ENCODE data around the gene NAA40.

Gene NAA40

GRCh38 chr11:63985812-63986155 is 47.0 kb downstream of the NAA40 start:
- H3K4me3 ChIP-seq (ENCODE audit: low read depth, low read length): peak overlapping the region; percentile 14

GRCh38 chr11:63986156-63986931 is 47.5 kb downstream of the NAA40 start, which contains the start of gene OTUB1:
Gene OTUB1 (plus strand): TSS chr11:63986438. CDS start chr11:63986457, 19 bp downstream.
- peak within 1 kb of the TSS; percentile 84 for H3K4me3 ChIP-seq (ENCODE audit: low read depth, low read length)

DNA sequence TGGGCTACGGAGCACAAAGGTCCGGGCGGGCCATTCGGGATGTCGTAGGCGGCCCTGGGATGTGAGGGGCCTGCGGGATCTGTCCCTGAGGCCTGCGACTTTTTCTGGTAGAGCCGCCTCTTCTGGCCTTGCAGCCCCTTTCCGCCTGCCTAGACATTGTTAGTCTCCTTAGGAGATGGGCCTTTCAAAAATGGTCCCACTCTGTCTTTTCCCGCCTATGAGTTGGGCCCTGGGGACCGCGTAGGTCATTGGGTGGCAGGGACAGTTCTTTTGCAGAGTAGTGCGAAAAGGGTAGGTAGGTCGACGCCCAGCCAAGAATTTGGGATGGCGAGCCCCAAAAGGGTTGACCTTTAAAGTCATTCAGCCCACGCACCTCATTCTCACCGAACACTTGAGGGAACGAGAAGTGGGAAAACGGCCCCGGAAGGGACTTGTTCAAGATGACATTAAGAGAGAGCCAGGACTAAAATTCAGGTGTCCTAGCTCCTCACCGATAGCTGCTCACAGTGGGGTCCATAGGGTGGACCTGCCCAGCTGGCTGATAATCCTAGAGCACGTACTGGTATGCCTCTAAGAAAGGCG is 48.2 kb downstream of the NAA40 start:
- H3K4me3 ChIP-seq (ENCODE audit: low read depth, low read length): peak overlapping the region; percentile 84

DNA sequence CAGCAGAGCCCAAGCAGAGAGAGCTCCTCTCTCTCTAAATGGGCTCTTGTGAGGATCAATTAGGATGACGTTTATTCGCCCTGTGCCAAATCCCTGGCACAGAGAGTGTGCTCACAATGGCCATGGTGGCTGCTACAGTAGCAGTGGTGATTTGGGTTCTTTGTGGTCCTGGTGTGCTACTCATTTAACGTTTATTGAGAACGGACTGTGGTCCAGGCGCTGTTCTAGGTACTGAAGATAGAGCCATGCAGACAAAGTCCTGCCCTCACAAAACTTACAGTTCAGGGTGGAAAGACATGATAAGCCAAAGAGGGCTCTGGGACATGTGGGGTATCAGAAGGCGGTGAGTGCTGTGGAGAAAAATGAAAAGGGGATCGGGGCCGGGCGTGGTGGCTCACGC is 52.8 kb downstream of the NAA40 start:
- H3K4me3 ChIP-seq (ENCODE audit: low read depth, low read length): no peak overlapping the region

- no peak overlapping the region for H3K4me3 ChIP-seq (ENCODE audit: low read depth, low read length)
Measured at GRCh38 chr11:63993100-63993499, 54.3 kb downstream of the NAA40 start.

GRCh38 chr11:63993993-63994392 is 55.2 kb downstream of the NAA40 start:
- no peak overlapping the region for H3K4me3 ChIP-seq (ENCODE audit: low read depth, low read length)

GRCh38 chr11:63996512-63996911 is 57.7 kb downstream of the NAA40 start:
- H3K4me3 ChIP-seq (ENCODE audit: low read depth, low read length): no peak overlapping the region

DNA sequence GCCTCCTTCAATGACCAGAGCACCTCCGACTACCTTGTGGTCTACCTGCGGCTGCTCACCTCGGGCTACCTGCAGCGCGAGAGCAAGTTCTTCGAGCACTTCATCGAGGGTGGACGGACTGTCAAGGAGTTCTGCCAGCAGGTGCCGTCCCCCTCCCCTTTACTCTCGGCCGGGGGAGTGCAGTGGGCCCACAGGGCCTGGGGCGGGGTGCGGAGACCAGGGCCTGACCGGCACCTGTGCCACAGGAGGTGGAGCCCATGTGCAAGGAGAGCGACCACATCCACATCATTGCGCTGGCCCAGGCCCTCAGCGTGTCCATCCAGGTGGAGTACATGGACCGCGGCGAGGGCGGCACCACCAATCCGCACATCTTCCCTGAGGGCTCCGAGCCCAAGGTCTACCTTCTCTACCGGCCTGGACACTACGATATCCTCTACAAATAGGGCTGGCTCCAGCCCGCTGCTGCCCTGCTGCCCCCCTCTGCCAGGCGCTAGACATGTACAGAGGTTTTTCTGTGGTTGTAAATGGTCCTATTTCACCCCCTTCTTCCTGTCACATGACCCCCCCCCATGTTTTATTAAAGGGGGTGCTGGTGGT is 58.4 kb downstream of the NAA40 start:
- no peak overlapping the region for H3K4me3 ChIP-seq (ENCODE audit: low read depth, low read length)

GRCh38 chr11:63997801-63998337 is 59.1 kb downstream of the NAA40 start:
- no peak overlapping the region for H3K4me3 ChIP-seq (ENCODE audit: low read depth, low read length)

GRCh38 chr11:63998558-63999348 is 60.0 kb downstream of the NAA40 start:
- H3K4me3 ChIP-seq (ENCODE audit: low read depth, low read length): peak overlapping the region; percentile 43

GRCh38 chr11:63999349-64000025 is 60.7 kb downstream of the NAA40 start:
- peak overlapping the region; percentile 43 for H3K4me3 ChIP-seq (ENCODE audit: low read depth, low read length)

DNA sequence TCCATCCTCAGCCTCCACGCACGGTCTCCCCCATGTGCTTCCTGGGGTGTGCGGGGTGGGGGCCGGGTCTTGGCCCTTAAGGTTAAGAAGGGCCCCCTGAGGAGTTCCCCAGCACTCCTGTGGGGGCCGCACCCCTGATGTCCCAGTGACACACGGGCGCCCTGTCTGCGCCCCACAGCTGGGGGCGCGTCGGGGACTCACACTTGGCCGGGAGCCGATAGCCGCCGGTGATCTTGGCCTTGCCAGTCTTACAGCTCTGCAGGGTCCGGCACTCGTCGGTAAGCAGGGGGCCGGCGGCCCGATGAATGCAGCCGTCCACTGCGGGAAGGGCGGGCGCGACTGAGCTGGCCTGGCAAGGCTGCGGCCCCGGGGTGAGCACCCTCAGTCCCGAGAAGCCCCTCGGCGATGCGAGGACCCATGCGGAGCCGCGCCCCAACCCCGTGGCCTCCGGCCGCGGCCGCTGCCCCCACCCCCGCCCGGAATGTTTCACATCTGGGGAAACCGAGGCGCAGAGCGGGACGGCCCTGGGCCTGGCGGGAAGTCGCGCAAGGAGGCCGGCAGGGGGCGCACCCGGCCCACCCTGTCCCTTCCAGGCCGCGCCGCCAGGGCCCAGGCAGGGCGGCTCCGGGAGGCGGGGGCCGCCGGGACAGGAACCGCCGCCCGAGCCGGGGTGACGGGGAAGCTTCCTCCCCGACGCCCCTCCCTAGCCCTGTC is 61.4 kb downstream of the NAA40 start:
- H3K4me3 ChIP-seq (ENCODE audit: low read depth, low read length): peak overlapping the region; percentile 43

DNA sequence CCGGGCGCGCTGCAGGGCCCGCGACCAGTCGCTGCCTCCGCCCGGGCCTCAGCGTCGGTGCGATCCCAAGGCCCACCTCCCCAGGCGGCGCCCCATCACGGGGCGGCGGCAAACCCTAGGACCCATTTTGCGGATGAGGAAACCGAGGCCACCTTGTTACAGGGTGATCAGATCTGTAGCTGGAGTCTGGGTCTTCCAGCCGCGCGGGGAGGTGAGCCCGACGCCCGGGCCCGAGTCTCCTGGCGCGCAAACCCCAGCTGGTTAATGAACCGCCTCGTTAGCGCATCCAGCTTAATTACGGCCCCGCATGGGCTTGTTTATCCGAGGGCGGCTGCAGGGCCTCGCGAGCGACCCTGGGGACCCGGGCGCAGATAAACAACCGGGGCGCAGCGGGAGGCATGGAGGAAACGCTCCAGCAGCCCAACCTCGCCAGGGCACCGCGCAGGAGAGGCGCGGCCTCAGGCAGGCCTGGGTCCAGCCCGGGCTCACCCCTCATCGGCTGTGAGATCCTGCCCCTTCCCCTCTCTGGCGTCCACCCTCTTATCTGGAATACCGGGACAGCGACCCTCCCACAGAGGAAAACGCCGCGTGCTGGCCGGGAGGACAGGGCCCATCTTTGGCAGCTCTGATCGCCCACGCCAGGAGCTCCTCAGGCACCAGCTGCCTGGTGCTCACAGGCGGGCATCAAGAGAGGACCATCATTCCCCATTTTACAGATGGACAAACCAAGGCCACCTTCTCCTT is 62.1 kb downstream of the NAA40 start:
- no peak overlapping the region for H3K4me3 ChIP-seq (ENCODE audit: low read depth, low read length)

DNA sequence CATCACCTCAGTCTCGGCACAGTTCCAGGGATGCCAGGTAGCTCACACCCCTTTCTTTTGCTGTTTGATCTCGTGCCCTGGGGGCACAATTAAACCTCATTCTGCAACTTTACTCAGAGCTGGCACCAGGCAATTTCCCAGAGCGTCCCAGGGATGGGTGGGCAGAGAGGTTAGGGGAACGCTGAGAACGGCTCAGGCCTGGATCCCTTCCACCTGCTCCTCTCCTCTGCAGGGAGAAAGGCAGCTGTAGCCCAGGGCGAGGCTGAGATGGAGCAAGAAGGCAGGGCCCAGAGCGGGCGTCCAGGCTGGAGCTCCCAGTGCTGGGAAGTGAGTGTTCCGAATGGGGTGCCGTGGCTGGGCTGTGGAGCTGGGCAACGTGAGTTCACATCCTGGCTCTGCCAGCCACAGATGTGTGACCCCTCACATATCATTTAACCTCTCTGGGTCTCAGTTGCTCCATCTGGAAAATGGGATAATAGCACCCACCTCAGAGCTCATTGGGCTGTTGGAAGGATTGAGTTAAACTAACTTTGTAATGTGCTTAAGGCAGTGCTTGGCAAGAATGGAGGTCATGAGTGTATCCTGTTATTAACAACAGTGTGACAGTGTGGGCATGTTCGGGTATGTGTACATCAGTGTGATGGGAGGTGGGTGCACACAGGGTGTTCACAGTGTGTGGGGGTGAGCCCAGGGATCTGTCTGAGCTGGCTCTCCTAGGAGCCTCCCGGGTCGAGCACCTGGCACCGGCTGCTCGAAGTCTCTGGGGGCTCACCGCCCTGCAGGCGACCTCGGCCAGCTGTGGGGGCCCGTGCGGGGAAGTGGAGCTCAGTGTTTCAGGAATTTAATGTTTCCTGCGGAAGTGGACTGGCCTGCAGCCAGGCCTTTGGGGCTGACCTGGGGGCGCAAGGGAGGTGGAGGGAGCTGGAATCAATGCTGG is 63.0 kb downstream of the NAA40 start:
- H3K4me3 ChIP-seq (ENCODE audit: low read depth, low read length): no peak overlapping the region

- H3K4me3 ChIP-seq (ENCODE audit: low read depth, low read length): no peak overlapping the region
Measured at GRCh38 chr11:64003807-64004589, 65.2 kb downstream of the NAA40 start.

GRCh38 chr11:64004590-64004984 is 65.8 kb downstream of the NAA40 start:
- H3K4me3 ChIP-seq (ENCODE audit: low read depth, low read length): no peak overlapping the region

DNA sequence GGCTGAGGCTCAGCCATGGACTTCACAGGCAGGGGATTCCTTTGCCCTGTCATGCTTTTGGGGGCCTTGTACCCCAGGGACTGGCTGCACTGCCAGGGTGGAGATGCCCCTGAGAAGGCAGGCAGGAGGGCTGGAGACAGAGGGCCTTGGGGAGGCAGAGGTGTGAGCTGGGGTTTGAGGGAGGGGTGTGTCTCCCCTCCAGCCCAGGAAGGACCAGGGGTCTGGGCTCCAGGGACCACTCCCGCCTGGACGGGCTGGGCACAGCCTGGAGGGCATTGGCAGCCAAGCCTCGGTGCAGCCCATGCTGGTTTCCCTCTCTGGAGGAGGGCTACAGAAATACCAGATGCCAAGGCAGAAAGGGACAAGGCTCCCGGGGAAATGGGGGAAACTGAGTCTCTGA is 66.9 kb downstream of the NAA40 start:
- no peak overlapping the region for H3K4me3 ChIP-seq (ENCODE audit: low read depth, low read length)

Data from iPS-11a (cell line).